Endodermal cell (in vitro differentiated cells): ENCODE data around the gene PREX1. TPM values are rescaled to one million over a fixed set of nuclear protein-coding genes. Genes with fewer than 3 reads are reported as not detected.

Experiments used
- DNase-seq: peaks from one replicate; pipeline ENCODE4 v3.0.0-alpha.2; 2017
- H3K27ac ChIP-seq: 2 replicates; pipeline ENCODE4 v1.5.1; 2013; ENCODE audit warnings: mild to moderate bottlenecking, low read depth, low read length, moderate library complexity
- H3K27me3 ChIP-seq: 2 replicates; pipeline ENCODE4 v1.6.1; 2013; ENCODE audit warnings: mild to moderate bottlenecking, low read length, moderate library complexity; ENCODE audit not compliant: insufficient read depth, control insufficient read depth, poor library complexity, severe bottlenecking
- H3K36me3 ChIP-seq: 2 replicates; pipeline ENCODE4 v1.7.0; 2013; ENCODE audit warnings: mild to moderate bottlenecking, low read length, moderate library complexity; ENCODE audit not compliant: control insufficient read depth, insufficient read depth
- H3K4me1 ChIP-seq: one replicate; pipeline ENCODE4 v1.7.0; 2013; ENCODE audit warnings: low read length; ENCODE audit not compliant: control insufficient read depth, insufficient read depth
- H3K4me3 ChIP-seq: 2 replicates; pipeline ENCODE4 v1.5.1; 2013; ENCODE audit warnings: mild to moderate bottlenecking, low read length, moderate library complexity
- H3K9ac ChIP-seq: 2 replicates; pipeline ENCODE4 v1.6.1; 2013; ENCODE audit warnings: mild to moderate bottlenecking, low read length, moderate library complexity; ENCODE audit not compliant: poor library complexity, severe bottlenecking; ENCODE audit errors: extremely low read depth
- H3K9me3 ChIP-seq: 2 replicates; pipeline ENCODE4 v1.6.1; 2013; ENCODE audit warnings: mild to moderate bottlenecking, low read length, moderate library complexity; ENCODE audit not compliant: control insufficient read depth
- H3K27ac Mint-ChIP-seq: 2 replicates; pipeline ENCODE4 v1.8.0; 2020; ENCODE audit warnings: mixed read lengths
- H3K27me3 Mint-ChIP-seq: 2 replicates; pipeline ENCODE4 v1.8.0; 2021; ENCODE audit warnings: mild to moderate bottlenecking, mixed read lengths; ENCODE audit not compliant: insufficient read depth
- H3K36me3 Mint-ChIP-seq: 2 replicates; pipeline ENCODE4 v1.8.0; 2020; ENCODE audit warnings: low read depth, mixed read lengths
- H3K4me1 Mint-ChIP-seq: 2 replicates; pipeline ENCODE4 v1.8.0; 2020; ENCODE audit warnings: mixed read lengths
- H3K4me3 Mint-ChIP-seq: 2 replicates; pipeline ENCODE4 v1.8.0; 2020; ENCODE audit warnings: mild to moderate bottlenecking, moderate library complexity, mixed read lengths
- H3K9me3 Mint-ChIP-seq: 2 replicates; pipeline ENCODE4 v1.8.0; 2020; ENCODE audit warnings: mild to moderate bottlenecking, mixed read lengths
- CTCF ChIP-seq: fragments of 200-600 bp; sonication (generic); conservative IDR thresholded peaks from 2 replicates; pipeline ENCODE4 v1.5.0; 2021; ENCODE audit warnings: antibody characterized with exemption, mild to moderate bottlenecking
- WGBS, 2 experiments: methylation state at CpG; one replicate each; pipeline versions ENCODE4 v1.1.5 to v1.1.7; 2013; ENCODE audit warnings: missing lambda C conversion rate in 2 of 2, mixed read lengths in 1 of 2; ENCODE audit not compliant: insufficient coverage in 1 of 2, insufficient read length in 1 of 2; 5-methylcytosine and 5-hydroxymethylcytosine counted together
- total RNA-seq, 2 donors: library from RNA; stranded (reverse); fragmentation: NEBNext Ultra II Directional in 1 of 2; extraction: Animal tissue kit (Norgen Biotek cat#: 25700) in 1 of 2; gene quantifications; 2 replicates in 1 of 2; 3 replicates in 1 of 2; pipeline ENCODE4 v1.2.1, GENCODE V29; 2021

The PREX1 gene
- total RNA-seq, 2 donors from 2014 or later, result 65.3 to 70.5 TPM

DNA sequence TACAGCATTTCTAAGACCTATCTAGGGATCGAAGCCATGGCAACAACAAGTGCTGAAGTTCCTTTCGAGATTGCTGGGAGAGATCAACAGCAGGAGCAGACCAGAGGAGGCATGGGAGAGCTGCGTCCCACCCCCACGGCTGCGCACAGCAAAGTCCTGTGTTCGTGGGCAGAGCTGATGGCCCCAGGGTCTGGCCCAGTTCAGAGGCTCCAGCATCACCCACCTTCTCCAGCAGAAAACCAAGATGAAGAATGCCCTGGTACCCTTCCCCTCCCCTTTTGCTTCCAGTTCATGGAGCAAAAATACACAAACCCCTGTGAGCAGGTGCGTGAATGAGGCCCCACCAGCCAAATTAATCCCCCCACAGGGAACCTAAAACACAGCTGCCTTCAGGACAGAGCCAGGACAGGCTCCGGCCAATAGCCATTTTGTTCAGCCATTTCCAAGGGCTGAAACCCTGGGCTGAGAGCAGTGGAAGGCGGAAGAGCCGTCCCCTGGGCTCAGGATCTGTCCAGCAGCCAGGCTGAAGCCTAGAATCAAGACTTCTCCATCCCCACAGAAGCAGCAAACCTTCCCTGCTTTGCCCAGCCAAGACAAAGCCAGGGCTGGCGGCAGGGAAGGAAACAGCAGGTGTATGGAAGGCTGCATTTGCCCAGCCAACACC lies 102.8 kb downstream of the PREX1 start:
- TF ChIP-seq CTCF, result no peak
- H3K4me1 ChIP-seq, result peaks cover 10% of the 10 kb centered on the region
- Mint-ChIP-seq H3K27ac (no peak overlapping the region), H3K4me1 (peaks cover 32% of the 10 kb centered on the region), H3K27me3 (no peaks in the 10 kb centered on the region), H3K4me3 (no peak overlapping the region), H3K9me3 (no peaks in the 10 kb centered on the region), H3K36me3 (peaks cover 64% of the 10 kb centered on the region)
- no peak for DNase-seq
- H3K27ac ChIP-seq, result no peak overlapping the region
- no peaks in the 10 kb centered on the region for H3K27me3 ChIP-seq
- H3K4me3 ChIP-seq, result no peak overlapping the region
- no peak overlapping the region for H3K9ac ChIP-seq
- WGBS, 2 experiments, result 63 to 88% methylated on average over 4 to 11 of the region's 11 CpGs
- H3K9me3 ChIP-seq, result no peaks in the 10 kb centered on the region
- H3K36me3 ChIP-seq, result peaks cover 63% of the 10 kb centered on the region

DNA sequence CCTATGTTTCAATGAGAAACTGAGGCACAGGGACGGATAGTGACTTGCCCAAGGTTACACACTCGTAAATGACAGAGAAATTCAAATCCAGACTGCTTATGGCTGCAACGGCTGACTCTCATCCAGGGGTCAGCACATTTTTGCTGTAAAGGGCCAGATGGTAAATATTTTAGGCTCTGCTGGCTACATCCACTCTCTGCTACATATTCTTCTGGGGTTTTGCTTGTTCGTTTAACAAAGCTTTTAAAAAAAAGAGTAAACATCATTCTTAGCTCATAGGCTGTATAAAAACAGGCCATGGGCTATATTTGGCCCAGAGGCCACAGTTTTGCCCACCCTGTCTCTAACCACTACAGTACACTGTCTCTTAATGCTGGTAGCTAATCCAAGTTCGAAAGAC lies 103.4 kb downstream of the PREX1 start:
- Mint-ChIP-seq H3K36me3 (peaks cover 61% of the 10 kb centered on the region), H3K4me3 (no peak overlapping the region), H3K9me3 (no peaks in the 10 kb centered on the region), H3K27ac (no peak overlapping the region), H3K27me3 (no peaks in the 10 kb centered on the region), H3K4me1 (peaks cover 30% of the 10 kb centered on the region)
- 92 to 95% methylated on average over 4 to 5 of the region's 5 CpGs for WGBS, 2 experiments
- Histone ChIP-seq H3K36me3 (peaks cover 61% of the 10 kb centered on the region), H3K27ac (no peak overlapping the region), H3K4me3 (no peak overlapping the region), H3K4me1 (peaks cover 10% of the 10 kb centered on the region), H3K9me3 (no peaks in the 10 kb centered on the region), H3K9ac (no peak overlapping the region), H3K27me3 (no peaks in the 10 kb centered on the region)
- no peak for TF ChIP-seq CTCF
- DNase-seq, result no peak

GRCh38 chr20:48723308-48724264 lies 104.2 kb downstream of the PREX1 start:
- Mint-ChIP-seq H3K27me3 (no peaks in the 10 kb centered on the region), H3K27ac (no peak overlapping the region), H3K9me3 (no peaks in the 10 kb centered on the region), H3K4me3 (no peak overlapping the region), H3K36me3 (peaks cover 64% of the 10 kb centered on the region), H3K4me1 (peaks cover 30% of the 10 kb centered on the region)
- Histone ChIP-seq H3K27ac (peak overlapping the region; percentile 18), H3K36me3 (peaks cover 63% of the 10 kb centered on the region), H3K9ac (peak overlapping the region; percentile 30), H3K4me1 (peaks cover 10% of the 10 kb centered on the region), H3K9me3 (no peaks in the 10 kb centered on the region), H3K4me3 (no peak overlapping the region), H3K27me3 (no peaks in the 10 kb centered on the region)
- 85 to 91% methylated on average over 17 to 29 of the region's 29 CpGs for WGBS, 2 experiments
- no peak for TF ChIP-seq CTCF
- no peak for DNase-seq
